Measurements from ENCODE around the gene NDUFS2.
"Not testable (repeated sequence)": the region's sequence is repeated elsewhere in the genome, so short reads cannot be mapped to it uniquely, and the experiment has no call there.

NDUFS2 gene

GRCh38 chr1:161220002-161220401 is 17.8 kb downstream of the NDUFS2 start:
- DNase-seq (ENCODE audit: low read depth) = no peak

DNA sequence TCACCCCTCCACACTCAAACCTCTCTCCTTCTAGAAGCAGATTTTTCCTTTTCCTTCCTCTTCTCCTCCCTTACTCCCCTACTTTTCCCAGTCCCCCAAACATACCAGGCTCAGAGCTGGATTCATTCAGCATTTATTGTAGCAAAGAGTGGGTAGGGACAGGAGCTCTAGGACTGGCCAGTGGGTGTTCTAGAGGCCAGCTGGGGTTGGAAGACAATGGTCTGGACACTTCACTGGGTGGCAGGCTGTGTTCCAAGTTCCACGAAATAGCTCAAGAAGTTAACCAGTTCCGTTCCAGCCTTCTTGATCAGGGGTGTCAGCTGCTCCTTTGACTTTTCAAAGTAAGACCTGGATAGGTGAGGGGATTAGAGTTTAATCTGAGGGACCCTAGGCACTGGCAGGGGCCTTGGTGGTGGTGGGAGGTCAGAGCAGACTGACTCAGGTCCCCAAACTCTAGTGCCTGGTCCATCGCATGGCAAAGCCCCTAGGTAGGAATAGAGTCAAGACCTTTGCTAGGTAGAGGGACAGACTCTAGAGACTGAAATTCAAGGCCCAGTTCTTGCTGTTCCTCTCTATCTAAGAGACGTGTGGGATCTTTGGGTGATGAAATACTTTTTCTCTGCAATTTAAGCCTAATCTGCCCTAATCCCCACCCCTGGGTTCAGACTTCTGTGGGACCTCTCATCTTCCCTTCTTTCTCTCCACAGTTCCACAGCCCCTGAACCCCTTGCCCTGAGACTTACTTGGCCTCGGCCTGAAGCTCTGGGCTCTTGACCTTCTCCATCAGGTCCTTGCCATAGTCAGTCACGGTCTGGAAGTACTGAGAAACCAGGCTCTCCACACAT is 20.2 kb downstream of the NDUFS2 start:
- DNase-seq (ENCODE audit: low read depth) = no peak

GRCh38 chr1:161223805-161224694 is 21.9 kb downstream of the NDUFS2 start:
- no peak for DNase-seq (ENCODE audit: low read depth)

DNA sequence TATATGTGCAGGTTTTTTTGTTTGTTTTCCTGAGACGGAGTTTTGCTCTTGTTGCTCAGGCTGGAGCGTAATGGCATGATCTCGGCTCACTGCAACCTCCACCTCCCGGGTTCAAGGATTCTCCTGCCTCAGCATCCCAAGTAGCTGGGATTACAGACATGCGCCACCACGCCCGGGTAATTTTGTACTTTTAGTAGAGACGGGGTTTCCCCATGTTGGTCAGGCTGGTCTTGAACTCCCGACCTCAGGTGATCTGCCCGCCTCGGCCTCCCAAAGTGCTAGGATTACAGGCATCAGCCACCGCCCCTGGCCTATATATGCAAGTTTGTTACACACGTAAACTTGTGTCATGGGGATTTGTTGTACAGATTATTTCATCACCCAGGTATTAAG is 22.5 kb downstream of the NDUFS2 start:
- DNase-seq (ENCODE audit: low read depth) = not testable (repeated sequence)

GRCh38 chr1:161225178-161225533 is 23.0 kb downstream of the NDUFS2 start:
- no peak for DNase-seq (ENCODE audit: low read depth)

- DNase-seq (ENCODE audit: low read depth) = peak; percentile 46
Observed at GRCh38 chr1:161225534-161226319, 23.6 kb downstream of the NDUFS2 start, which contains the start of gene TOMM40L. TOMM40L (plus strand) TSS chr1:161226060; CDS start chr1:161226490, 430 bp downstream.

DNA sequence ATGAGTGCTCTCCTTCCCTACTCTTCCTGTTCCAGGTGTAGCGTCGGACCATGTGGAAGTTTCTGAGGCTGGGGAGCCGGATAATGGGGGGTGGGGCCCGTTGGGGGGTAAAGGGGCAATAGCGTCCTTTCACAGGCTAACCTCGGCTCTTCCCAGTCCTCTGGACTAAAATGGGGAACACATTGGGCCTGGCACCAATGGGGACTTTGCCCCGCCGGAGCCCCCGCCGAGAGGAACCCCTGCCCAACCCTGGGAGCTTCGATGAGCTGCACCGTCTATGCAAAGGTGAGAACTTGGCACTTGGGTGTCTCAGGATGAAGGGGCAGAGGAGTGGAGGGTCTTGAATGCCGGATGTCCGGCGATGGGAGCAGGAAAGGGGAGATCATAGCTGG is 24.1 kb downstream of the NDUFS2 start:
- no peak for DNase-seq (ENCODE audit: low read depth)

GRCh38 chr1:161226759-161227158 is 24.6 kb downstream of the NDUFS2 start:
- DNase-seq (ENCODE audit: low read depth) = no peak

GRCh38 chr1:161227196-161227871 is 25.2 kb downstream of the NDUFS2 start:
- peak; percentile 85 for DNase-seq (ENCODE audit: low read depth)

DNA sequence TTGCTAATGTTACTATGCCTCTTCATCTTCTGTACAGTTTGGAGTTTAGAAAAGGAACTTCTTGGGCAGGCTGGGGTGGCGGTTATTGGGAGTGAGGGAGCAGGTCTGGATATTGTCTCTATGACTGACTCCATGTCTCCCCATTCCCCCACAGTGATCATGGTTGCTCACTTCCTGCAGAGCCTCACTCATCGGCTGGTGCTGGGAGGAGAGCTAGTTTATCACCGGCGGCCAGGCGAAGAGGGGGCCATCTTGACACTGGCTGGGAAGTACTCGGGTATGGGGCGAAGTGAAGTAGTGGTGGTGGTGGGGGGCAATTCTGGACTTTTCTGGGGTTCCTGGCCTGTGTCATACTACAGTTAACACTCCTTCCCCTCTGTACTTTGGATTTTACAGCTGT is 25.9 kb downstream of the NDUFS2 start:
- no peak for DNase-seq (ENCODE audit: low read depth)

GRCh38 chr1:161229896-161230295 is 27.7 kb downstream of the NDUFS2 start:
- no peak for DNase-seq (ENCODE audit: low read depth)

GRCh38 chr1:161230762-161231161 is 28.6 kb downstream of the NDUFS2 start:
- DNase-seq (ENCODE audit: low read depth) = no peak

GRCh38 chr1:161233102-161233501 is 30.9 kb downstream of the NDUFS2 start:
- DNase-seq (ENCODE audit: low read depth) = no peak

DNA sequence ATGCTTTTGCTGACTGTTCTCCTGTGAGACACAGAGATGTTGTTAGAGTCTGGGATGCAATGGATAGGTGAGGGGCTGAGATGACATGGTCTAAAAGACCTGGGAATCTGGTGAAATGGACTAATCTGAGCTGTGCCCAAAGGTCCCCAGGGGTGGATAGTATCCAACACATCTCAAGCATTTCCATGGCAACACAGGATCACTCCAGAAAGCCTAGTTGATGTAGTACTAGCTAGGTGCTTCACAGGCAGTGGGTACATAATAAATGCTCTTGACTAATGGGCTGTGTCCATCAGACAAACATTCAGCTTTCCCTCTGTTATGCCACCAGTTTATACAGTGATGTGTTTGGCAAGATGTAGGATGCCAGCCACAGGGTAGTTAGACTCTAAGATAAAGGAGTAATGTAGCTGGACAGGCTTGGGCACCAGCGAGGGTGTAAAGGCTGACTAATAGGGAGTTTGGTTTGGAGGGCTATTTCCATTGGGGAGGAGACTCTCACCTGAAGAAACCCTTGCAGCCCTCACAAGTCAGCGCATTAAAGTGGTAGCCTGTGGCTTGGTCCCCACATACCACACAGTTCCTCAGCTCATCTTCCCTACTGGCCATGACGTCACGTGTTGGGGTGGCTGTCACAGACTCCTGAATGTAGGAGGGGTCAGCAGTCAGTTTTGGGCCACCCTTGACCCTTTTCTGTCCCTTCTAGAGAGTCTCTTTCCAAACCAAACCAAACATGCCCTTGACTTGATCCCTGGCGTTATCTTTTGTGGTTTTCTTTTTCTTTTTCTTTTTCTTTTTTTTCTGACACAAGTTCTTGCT is 34.0 kb downstream of the NDUFS2 start:
- DNase-seq (ENCODE audit: low read depth) = no peak

DNA sequence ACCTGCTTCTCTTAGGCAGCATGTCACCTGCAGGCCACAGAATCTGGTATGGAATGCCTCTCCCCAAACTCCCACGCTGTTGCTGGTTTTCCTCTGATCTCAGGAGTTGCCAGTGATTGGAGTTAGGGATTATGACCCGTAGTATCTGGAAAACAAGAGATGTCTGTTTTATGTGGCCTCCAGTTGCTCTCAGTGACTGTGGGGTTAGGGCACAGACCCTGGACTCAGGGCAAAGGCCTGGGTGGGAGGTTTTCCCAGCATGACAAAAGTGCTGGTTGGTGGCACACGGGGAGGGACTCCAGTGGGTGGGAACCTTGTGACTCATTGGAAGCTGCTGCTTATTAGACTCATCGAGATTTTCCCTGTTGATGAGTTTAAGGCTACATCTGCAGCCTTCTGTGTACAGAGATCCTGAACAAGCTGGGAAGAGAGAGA is 35.9 kb downstream of the NDUFS2 start, which contains the start of gene NR1I3:
NR1I3 (minus strand) TSS at position 165 of the 435 bp plus-strand sequence. CDS start 1,638 bp downstream, outside the sequence.
- DNase-seq (ENCODE audit: low read depth) = no peak

DNA sequence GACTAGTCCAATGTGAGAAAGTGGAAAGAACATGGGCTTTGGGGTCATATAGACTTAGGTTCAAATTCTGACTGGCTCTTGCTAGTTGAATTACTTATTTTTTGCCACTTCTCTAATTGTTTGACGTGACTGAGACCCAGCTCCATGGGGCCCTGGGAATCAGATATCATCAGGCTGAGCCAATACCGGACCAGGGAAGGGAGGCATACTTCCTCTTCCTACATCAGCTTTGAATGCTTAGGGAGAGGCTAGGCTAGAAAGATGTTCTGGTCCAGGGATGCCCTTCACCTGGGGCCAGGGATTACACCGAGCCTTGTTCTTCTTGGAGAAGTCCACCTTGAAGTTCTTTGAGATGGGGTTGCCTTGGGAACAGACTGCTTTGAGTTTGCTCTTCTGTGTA is 39.5 kb downstream of the NDUFS2 start:
- DNase-seq (ENCODE audit: low read depth) = no peak

DNA sequence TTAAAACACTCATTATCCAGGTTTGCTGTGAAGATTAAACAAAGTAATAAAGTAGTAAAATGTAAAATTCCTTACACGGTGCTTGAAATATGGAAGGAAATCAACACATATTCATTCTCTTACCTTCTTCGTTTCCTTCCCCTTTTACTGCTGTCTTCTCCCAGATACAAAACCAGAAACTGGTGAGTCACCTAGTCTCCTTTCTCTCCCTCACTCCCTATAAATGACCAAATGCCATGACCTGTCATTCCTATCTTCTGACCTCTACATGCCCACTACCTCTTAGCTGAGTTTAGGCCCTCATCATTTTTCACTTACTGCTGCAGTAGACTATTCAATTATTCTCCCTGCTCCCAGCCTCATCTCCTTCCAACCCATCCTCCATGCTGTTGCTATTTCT is 40.1 kb downstream of the NDUFS2 start:
- no peak for DNase-seq (ENCODE audit: low read depth)

DNA sequence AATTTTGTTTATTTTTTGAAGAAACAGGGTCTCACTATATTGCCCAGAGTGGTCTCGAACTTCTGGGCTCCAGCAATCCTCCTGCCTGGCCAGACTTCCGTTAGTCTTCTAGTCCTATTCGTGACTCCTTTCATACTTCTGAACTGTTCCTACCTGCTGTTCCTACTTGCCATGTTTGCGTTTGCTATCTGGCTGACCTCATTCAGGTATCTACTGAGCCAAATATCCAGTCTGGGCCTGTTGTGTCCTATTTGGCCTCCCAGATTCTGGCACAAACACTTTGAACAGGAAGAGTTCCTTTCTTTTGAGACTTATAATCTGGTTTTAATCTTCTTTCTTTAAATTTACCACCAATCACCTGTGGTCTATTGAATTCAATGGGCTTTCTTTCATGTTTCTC is 42.7 kb downstream of the NDUFS2 start:
- no peak for DNase-seq (ENCODE audit: low read depth)

DNA sequence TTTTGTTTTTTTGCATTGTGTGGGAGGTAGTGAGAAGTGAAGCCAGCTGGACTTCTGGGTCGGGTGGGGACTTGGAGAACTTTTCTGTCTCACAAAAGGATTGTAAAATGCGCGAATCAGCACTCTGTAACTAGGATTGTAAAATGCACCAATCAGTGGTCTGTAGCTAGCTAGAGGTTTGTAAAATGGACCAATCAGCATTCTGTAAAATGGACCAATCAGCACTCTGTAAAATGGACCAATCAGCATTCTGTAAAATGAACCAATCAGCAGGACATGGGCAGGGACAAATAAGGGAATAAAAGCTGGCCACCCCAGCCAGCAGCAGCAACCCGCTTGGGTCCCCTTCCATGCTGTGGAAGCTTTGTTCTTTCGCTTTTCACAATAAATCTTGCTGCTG is 47.9 kb downstream of the NDUFS2 start:
- DNase-seq (ENCODE audit: low read depth) = not testable (repeated sequence)

GRCh38 chr1:161250829-161251228 is 48.7 kb downstream of the NDUFS2 start:
- no peak for DNase-seq (ENCODE audit: low read depth)

- no peak for DNase-seq (ENCODE audit: low read depth)
Observed at GRCh38 chr1:161251579-161251978, 49.4 kb downstream of the NDUFS2 start.
